PFSK-1 (cell line): Measurements from ENCODE around the gene PLD2.

Experiments
- FOXP2 ChIP-seq: optimal IDR thresholded peaks from 2 replicates; pipeline ENCODE3; 2011; ENCODE audit warnings: borderline replicate concordance, control low read depth, inconsistent platforms; ENCODE audit not compliant: insufficient read depth; ENCODE audit errors: extremely low read length, extremely low read depth
- POLR2AphosphoS5 ChIP-seq: IDR thresholded peaks from 2 replicates; pipeline ENCODE4 v1.6.1; 2012; ENCODE audit warnings: low read depth, mild to moderate bottlenecking, control low read depth, low read length, moderate library complexity
- SIN3A ChIP-seq: IDR thresholded peaks from 2 replicates; pipeline ENCODE4 v1.6.1; 2012; ENCODE audit warnings: mild to moderate bottlenecking, low read length, moderate library complexity, borderline replicate concordance; ENCODE audit not compliant: insufficient read depth
- TAF1 ChIP-seq: IDR thresholded peaks from 2 replicates; pipeline ENCODE4 v1.6.1; 2012; ENCODE audit warnings: low read length, control low read depth, borderline replicate concordance; ENCODE audit not compliant: insufficient read depth
- TF ChIP-seq, protein P1 (sequence below), 2 experiments: IDR thresholded peaks; 2 replicates each; pipeline versions ENCODE4 v1.6.1 to v1.8.0; 2011 to 2012; ENCODE audit warnings: low read depth in 2 of 2, low read length in 2 of 2, control low read depth in 1 of 2, inconsistent platforms in 1 of 2, mild to moderate bottlenecking in 1 of 2, moderate library complexity in 1 of 2; ENCODE audit not compliant: insufficient read depth in 1 of 2

Gene PLD2

DNA sequence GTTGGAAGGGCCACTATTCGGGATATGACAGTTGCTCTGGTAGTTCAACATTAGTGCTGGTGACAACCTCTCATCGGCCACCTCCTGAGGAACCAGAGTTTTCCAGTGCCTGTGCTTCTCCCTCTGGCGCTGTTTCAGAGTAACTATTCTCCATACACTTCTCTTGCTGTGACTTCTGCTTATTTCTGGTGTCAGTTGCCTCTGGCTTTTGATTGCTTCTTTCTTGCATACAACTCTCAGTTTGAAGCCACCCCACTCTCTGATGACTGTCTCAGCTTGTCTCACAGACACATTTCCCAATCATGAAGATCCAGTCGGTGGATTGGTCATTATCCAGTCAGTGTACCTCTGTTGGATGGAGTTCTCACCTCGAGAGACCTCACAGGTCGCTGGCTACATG, 38.7 kb upstream of the PLD2 start:
- TF ChIP-seq POLR2AphosphoS5 (no peak), FOXP2 (no peak), SIN3A (no peak), TAF1 (no peak)
- TF ChIP-seq, protein P1, sequence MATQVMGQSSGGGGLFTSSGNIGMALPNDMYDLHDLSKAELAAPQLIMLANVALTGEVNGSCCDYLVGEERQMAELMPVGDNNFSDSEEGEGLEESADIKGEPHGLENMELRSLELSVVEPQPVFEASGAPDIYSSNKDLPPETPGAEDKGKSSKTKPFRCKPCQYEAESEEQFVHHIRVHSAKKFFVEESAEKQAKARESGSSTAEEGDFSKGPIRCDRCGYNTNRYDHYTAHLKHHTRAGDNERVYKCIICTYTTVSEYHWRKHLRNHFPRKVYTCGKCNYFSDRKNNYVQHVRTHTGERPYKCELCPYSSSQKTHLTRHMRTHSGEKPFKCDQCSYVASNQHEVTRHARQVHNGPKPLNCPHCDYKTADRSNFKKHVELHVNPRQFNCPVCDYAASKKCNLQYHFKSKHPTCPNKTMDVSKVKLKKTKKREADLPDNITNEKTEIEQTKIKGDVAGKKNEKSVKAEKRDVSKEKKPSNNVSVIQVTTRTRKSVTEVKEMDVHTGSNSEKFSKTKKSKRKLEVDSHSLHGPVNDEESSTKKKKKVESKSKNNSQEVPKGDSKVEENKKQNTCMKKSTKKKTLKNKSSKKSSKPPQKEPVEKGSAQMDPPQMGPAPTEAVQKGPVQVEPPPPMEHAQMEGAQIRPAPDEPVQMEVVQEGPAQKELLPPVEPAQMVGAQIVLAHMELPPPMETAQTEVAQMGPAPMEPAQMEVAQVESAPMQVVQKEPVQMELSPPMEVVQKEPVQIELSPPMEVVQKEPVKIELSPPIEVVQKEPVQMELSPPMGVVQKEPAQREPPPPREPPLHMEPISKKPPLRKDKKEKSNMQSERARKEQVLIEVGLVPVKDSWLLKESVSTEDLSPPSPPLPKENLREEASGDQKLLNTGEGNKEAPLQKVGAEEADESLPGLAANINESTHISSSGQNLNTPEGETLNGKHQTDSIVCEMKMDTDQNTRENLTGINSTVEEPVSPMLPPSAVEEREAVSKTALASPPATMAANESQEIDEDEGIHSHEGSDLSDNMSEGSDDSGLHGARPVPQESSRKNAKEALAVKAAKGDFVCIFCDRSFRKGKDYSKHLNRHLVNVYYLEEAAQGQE (IDR thresholded peaks at IDR 0.05; ENCODE audit: insufficient read depth in 1 of 2, low read depth in 2 of 2, low read length in 2 of 2), result no peak

DNA sequence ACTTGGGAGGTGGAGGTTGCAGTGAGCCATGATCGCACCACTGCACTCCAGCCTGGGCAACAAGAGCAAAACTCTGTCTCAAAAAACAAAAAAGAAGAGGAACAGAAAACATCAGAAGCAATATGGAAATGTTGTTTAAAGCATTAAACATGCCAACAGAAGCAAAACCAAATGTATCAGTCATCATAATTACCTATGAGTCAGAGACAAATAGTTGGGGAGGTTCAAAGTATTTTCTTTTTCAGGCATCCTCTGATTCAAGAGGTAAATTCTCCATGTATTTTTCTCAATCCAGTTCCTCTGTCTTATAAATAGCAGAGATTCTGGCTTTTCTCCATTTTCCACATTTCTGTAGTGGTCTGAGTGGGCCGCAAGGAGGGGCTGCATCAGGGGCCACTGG, 37.3 kb upstream of the PLD2 start:
- TF ChIP-seq, protein P1 (IDR thresholded peaks at IDR 0.05; ENCODE audit: insufficient read depth in 1 of 2, low read depth in 2 of 2, low read length in 2 of 2), result no peak
- TF ChIP-seq SIN3A, result no peak
- TF ChIP-seq POLR2AphosphoS5, result no peak
- TF ChIP-seq FOXP2, result no peak
- TF ChIP-seq TAF1, result no peak

- no peak for TF ChIP-seq POLR2AphosphoS5
- peak; percentile 20 for TF ChIP-seq FOXP2
- no peak for TF ChIP-seq SIN3A
- no peak for TF ChIP-seq TAF1
These were observed 35.3 kb upstream of the PLD2 start, which contains the start of gene TM4SF5 for GRCh38 chr17:4771519-4772234. Gene TM4SF5 (plus strand): TSS chr17:4771886. CDS start chr17:4771923, 37 bp downstream.

GRCh38 chr17:4772235-4772613, 34.7 kb upstream of the PLD2 start:
- TF ChIP-seq, protein P1 (IDR thresholded peaks at IDR 0.05; ENCODE audit: insufficient read depth in 1 of 2, low read depth in 2 of 2, low read length in 2 of 2), result no peak
- TF ChIP-seq SIN3A (no peak), POLR2AphosphoS5 (no peak), TAF1 (no peak), FOXP2 (no peak)

GRCh38 chr17:4777969-4778760, 28.8 kb upstream of the PLD2 start:
- TF ChIP-seq TAF1, result no peak
- no peak for TF ChIP-seq POLR2AphosphoS5
- TF ChIP-seq FOXP2, result no peak
- no peak for TF ChIP-seq SIN3A
- TF ChIP-seq, protein P1 (IDR thresholded peaks at IDR 0.05; ENCODE audit: insufficient read depth in 1 of 2, low read depth in 2 of 2, low read length in 2 of 2), result no peak
